HUES6 (cell line): ENCODE measurements around the gene SGTA.
A peak's percentile ranks its signal among the peaks of the same experiment; 100 is the strongest.
"Not testable (repeated sequence)": the region's sequence is repeated elsewhere in the genome, so short reads cannot be mapped to it uniquely, and the experiment has no call there.

Source experiments
- H3K27ac ChIP-seq: 2 replicates; pipeline ENCODE4 v1.7.0; 2013; ENCODE audit warnings: low read depth, mild to moderate bottlenecking, low read length, inconsistent platforms
- H3K27me3 ChIP-seq: 2 replicates; pipeline ENCODE4 v1.6.1; 2013; ENCODE audit warnings: low read length; ENCODE audit not compliant: control insufficient read depth, insufficient read depth
- H3K36me3 ChIP-seq: 2 replicates; pipeline ENCODE4 v1.6.1; 2013; ENCODE audit warnings: low read length; ENCODE audit not compliant: control insufficient read depth, insufficient read depth
- H3K4me1 ChIP-seq: 2 replicates; pipeline ENCODE4 v1.6.1; 2013; ENCODE audit warnings: low read length; ENCODE audit not compliant: control insufficient read depth, insufficient read depth
- H3K4me3 ChIP-seq: 2 replicates; pipeline ENCODE4 v1.5.1; 2013; ENCODE audit warnings: low read depth, low read length
- H3K9ac ChIP-seq: one replicate; pipeline ENCODE4 v1.6.1; 2013; ENCODE audit warnings: mild to moderate bottlenecking, low read length
- H3K9me3 ChIP-seq: 2 replicates; pipeline ENCODE4 v1.6.1; 2013; ENCODE audit warnings: low read depth, low read length; ENCODE audit not compliant: control insufficient read depth, insufficient read depth

The SGTA gene

GRCh38 chr19:2719920-2720776 lies 62.9 kb downstream of the SGTA start:
- Histone ChIP-seq H3K4me3 (peak overlapping the region; percentile 60), H3K27ac (no peak overlapping the region; the same call in 1 of the 2 replicates), H3K27me3 (peaks cover 17% of the 10 kb centered on the region), H3K36me3 (no peaks in the 10 kb centered on the region), H3K9me3 (peaks cover 8% of the 10 kb centered on the region), H3K9ac (peak overlapping the region; percentile 49), H3K4me1 (peaks cover 13% of the 10 kb centered on the region; the same call in 1 of the 2 replicates)

- Histone ChIP-seq H3K9me3 (peaks cover 13% of the 10 kb centered on the region), H3K27me3 (peaks cover 17% of the 10 kb centered on the region), H3K9ac (peak overlapping the region; percentile 49), H3K36me3 (no peaks in the 10 kb centered on the region), H3K27ac (no peak overlapping the region), H3K4me3 (no peak overlapping the region), H3K4me1 (peaks cover 13% of the 10 kb centered on the region; the same call in 1 of the 2 replicates)
These were observed 63.8 kb downstream of the SGTA start for GRCh38 chr19:2719232-2719735.

GRCh38 chr19:2717638-2718541 lies 65.2 kb downstream of the SGTA start:
- Histone ChIP-seq H3K27me3 (peaks cover 15% of the 10 kb centered on the region), H3K36me3 (no peaks in the 10 kb centered on the region), H3K27ac (no peak overlapping the region), H3K9ac (no peak overlapping the region), H3K9me3 (peaks cover 13% of the 10 kb centered on the region), H3K4me3 (no peak overlapping the region), H3K4me1 (peaks cover 12% of the 10 kb centered on the region; the same call in 1 of the 2 replicates)

- Histone ChIP-seq H3K27me3 (peaks cover 6% of the 10 kb centered on the region), H3K9me3 (peaks cover 13% of the 10 kb centered on the region), H3K27ac (no peak overlapping the region), H3K9ac (no peak overlapping the region), H3K4me1 (peaks cover 9% of the 10 kb centered on the region; the same call in 1 of the 2 replicates), H3K4me3 (no peak overlapping the region), H3K36me3 (no peaks in the 10 kb centered on the region)
These were observed 66.1 kb downstream of the SGTA start for GRCh38 chr19:2716722-2717637.

- no peak overlapping the region for H3K9ac ChIP-seq
- H3K36me3 ChIP-seq, result no peaks in the 10 kb centered on the region
- peaks cover 8% of the 10 kb centered on the region; the same call in 1 of the 2 replicates for H3K4me1 ChIP-seq
- H3K27ac ChIP-seq, result no peak overlapping the region
- peaks cover 13% of the 10 kb centered on the region for H3K9me3 ChIP-seq
- H3K4me3 ChIP-seq, result no peak overlapping the region
- no peaks in the 10 kb centered on the region; the same call in 1 of the 2 replicates for H3K27me3 ChIP-seq
These were observed 66.8 kb downstream of the SGTA start for GRCh38 chr19:2716275-2716650.

- no peak overlapping the region for H3K9ac ChIP-seq
- peaks cover 8% of the 10 kb centered on the region; the same call in 1 of the 2 replicates for H3K4me1 ChIP-seq
- H3K4me3 ChIP-seq, result no peak overlapping the region
- no peak overlapping the region for H3K27ac ChIP-seq
- H3K9me3 ChIP-seq, result peaks cover 13% of the 10 kb centered on the region
- H3K27me3 ChIP-seq, result no peaks in the 10 kb centered on the region; the same call in 1 of the 2 replicates
- no peaks in the 10 kb centered on the region for H3K36me3 ChIP-seq
These were observed 67.4 kb downstream of the SGTA start for GRCh38 chr19:2715470-2716274.

GRCh38 chr19:2714531-2715269 lies 68.4 kb downstream of the SGTA start:
- Histone ChIP-seq H3K27me3 (no peaks in the 10 kb centered on the region; the same call in 1 of the 2 replicates), H3K4me1 (peaks cover 2% of the 10 kb centered on the region; the same call in 1 of the 2 replicates), H3K9ac (no peak overlapping the region), H3K36me3 (no peaks in the 10 kb centered on the region), H3K9me3 (peaks cover 13% of the 10 kb centered on the region), H3K4me3 (no peak overlapping the region), H3K27ac (no peak overlapping the region)

- H3K4me3 ChIP-seq, H3K4me1 ChIP-seq, H3K36me3 ChIP-seq, H3K9ac ChIP-seq, H3K27ac ChIP-seq, H3K27me3 ChIP-seq: not testable (repeated sequence)
- peaks cover 13% of the 10 kb centered on the region for H3K9me3 ChIP-seq
These were observed 69.0 kb downstream of the SGTA start for GRCh38 chr19:2714102-2714501.

- H3K27ac ChIP-seq, H3K9ac ChIP-seq, H3K27me3 ChIP-seq, H3K36me3 ChIP-seq, H3K4me1 ChIP-seq, H3K4me3 ChIP-seq: not testable (repeated sequence)
- H3K9me3 ChIP-seq, result peaks cover 13% of the 10 kb centered on the region
These were observed 69.9 kb downstream of the SGTA start for GRCh38 chr19:2713170-2713569.
